Cerebellar nuclear complex (tissue), 1 donor: Measurements from ENCODE around the gene AMPD3.

Experiments
- DNase-seq, 2 experiments: peaks; one replicate each; lab custom pipeline; 2025; lab: John Stamatoyannopoulos, UW

Gene AMPD3

DNA sequence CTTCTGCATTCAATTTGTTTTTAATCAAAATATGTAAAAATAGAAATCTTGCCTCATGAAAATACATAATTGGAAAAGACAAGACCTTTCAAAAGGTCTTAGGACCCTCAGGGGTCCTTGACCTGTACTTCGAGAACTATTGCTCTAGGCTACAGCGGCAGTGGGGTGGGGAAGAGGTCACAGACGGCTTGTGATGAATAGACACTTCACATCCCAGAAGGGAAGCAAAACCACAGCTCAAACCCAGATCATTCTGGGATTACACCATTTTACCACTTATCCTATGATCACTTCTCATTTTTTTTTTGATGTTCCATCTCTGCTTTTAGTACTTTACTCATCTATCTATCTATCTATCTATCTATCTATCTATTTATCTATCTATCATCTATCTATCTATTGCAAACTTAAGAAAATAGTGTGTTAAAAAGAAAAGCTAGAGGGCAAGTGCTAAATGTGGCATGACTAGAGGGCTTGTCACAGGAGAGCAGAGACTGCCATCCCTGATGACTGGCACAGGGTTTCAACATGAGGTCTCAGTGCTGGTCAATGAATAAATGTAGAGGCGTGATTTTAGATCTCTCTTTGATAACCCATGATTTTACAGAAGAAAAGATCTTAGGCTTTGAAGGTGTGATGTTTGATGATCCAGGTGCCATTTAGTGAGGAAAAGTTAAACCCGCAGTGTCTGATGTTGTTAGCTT, 48.9 kb downstream of the AMPD3 start:
- no peak for DNase-seq

DNA sequence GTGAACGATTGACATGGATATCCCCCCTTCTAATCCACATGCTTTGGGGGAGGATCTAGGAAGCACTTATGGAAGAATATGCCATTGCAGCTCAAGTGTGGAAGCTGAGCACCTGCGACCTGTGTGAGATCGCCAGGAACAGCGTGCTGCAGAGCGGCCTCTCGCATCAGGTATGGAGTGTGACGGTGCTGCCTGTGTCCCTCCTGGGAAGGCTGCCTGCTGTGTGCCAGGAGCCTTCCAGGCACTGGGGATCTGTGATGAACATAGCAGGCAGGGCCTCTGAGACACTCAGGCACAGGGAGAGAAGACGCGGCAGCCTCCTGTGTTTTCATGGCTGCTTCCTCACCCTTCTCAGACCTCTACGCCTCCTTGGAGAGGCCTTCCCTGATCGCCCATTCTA, 49.4 kb downstream of the AMPD3 start:
- DNase-seq: no peak

DNA sequence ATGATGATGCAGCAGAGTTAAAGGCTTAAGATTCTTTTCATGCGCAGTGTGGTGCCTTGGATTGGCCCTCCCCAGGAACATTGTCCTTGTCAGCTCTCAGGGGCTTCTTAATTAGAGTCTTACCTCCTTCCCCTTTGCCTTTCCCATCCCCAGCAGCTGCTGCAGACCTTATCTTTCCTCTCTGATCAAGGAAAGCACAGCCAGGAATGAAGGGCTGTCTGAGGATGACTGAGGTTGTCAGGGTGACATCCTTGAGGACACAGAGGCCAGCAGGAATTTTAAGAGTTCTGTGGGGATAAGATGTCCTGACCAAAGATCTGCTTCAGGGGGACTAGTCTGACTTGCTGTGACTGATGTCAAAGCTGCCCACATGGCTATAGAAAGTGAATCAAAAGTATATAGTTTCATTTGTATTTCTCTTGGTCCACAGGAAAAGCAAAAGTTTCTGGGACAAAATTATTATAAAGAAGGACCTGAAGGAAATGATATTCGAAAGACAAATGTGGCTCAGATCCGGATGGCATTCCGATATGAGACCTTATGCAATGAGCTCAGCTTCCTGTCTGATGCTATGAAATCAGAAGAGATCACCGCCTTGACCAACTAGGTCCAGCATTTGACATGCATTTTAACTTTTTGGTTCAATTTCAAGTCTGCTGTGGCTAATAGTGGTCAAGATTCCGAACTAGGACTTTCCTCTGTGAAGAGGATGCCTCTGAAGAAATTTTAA, 50.4 kb downstream of the AMPD3 start:
- no peak for DNase-seq

DNA sequence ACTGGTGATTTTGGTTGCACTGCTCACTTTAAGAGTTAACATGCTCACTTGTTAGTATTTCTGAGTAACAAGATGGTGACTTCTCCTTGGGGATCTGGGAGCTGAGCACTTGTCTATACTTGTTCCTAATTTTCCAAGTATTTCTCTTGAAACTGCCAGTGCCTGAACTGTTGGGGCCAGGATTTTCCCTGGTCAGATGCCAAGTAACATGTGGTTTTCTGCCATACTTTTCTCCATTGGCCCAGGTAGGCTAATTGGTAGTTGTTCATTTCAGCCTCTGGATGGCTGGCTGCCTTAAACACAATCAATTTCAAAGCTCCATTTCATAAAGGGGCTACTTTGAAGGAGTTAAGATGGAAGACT, 50.9 kb downstream of the AMPD3 start:
- DNase-seq: no peak

DNA sequence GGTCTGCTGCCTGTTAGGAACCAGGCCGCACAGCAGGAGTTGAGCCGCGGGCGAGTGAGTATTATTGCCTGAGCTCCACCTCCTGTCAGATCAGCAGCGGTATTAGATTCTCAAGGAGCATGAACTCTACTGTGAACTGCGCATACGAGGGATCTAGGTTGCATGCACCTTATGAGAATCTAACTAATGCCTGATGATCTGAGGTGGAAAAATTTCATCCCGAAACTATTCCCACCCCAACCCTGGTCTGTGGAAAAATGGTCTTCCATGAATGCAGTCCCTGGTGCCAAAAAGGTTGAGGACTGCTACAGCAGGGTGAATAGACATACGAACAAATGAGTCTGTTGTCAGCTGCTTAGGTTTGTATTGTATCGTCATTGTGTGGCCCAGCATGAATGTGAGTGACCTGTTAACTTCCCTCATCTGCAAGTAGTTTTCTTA, 56.1 kb downstream of the AMPD3 start:
- no peak for DNase-seq

DNA sequence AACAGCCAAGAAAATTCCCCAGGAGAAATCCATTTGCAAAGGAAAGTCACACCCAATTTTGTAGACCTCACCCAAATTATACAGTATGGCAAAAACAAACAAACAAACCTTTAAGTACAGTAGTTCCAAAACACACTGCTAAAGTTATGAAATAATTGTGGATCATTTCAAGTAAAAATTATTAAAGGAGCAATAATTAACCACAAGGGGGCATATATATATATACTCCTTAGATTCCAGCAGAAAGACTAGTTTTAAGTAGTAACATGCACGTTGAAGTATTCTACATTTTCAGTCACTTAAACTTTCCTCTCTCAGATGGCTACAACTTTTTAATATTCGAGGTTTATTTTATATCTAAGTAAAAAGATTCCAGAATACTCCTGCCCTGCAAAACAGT, 59.1 kb downstream of the AMPD3 start:
- no peak for DNase-seq

DNA sequence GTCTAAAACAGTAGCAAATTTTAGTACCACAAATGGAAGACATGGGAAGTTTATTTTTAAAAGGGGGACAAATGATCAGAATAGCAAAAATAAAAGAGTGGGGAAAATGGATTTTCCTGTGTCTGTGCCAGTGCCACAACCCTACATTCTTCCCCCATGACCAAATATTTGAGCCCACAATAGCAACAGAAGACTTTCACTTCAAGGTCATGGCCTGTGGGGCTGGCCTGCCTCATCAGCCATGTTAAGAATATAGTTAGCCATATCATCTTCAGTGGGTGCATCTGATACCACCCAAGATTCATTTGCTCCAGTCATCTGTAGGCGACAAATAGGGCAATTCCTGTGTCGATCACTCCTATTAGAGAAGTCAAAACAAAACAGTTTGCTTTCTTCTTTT, 59.6 kb downstream of the AMPD3 start:
- no peak for DNase-seq

DNA sequence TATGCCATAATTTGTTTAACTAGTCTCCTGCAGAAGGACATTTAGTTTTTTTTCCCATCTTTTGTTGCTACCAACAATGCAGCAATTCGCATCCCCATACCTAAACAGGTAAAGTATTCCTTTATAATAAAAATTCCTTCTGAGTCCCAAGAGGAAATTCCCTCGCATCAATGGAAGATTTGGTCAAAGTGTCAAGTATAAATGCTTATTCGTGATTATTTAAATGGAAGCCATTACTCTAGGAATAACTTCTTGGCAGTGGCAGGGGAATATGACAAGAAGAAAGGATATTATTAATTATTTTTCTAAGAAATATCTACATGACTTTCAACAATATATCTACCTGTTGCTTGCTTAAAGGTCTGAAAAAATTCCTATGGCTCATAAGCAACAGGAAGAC, 60.4 kb downstream of the AMPD3 start:
- DNase-seq: no peak

DNA sequence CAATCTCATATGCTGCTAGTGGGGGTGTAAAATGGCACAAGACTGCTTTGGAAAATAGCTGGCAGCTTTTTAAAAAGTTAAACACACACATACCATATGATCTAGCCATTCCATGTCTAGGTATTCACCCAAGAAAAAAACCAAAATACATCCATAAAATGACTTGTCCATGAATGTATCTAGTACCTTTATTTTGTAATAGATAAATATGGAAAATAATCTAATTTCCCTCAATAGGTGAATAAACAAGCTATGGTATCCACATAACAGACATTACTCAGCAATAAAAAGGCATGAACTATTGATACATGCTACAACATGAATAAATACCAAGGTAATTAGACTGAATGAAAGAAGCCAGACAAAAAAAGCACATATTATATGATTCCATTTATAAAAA, 63.1 kb downstream of the AMPD3 start:
- no peak for DNase-seq

DNA sequence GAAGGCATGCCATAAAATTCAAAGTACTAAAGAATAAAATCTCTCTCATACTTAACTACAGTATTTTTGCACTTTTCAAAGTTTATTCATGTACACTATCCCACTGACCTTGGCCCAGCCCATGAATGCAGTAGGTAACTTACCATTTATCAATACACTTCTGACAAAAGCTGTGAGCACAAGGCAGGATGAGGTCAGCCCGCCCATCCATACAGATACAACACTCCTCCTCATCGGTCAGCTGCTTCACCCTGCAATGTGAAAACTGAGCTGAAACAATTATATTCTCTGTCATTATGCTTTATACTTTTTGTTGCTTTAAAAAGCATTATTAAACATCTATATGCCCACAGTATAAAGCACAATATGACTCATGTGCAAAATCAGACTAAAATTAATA, 63.8 kb downstream of the AMPD3 start:
- DNase-seq: no peak

DNA sequence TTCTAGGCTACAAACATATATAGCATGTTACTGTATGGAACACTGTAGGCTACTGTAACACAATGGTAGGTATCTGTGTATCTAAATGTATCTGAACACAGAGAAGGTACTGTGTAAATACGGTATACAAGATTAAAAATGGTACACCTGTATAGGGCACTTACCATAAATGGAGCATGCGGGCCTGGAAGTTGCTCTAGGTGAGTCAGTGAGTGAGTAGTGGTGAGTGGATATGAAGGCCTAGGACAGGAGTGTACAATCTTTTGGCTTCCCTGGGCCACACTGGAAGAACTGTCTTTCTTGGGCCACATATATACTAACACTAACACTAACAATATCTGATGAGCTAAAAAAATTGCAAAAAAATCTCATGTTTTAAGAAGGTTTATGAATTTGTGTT, 64.6 kb downstream of the AMPD3 start:
- no peak for DNase-seq

DNA sequence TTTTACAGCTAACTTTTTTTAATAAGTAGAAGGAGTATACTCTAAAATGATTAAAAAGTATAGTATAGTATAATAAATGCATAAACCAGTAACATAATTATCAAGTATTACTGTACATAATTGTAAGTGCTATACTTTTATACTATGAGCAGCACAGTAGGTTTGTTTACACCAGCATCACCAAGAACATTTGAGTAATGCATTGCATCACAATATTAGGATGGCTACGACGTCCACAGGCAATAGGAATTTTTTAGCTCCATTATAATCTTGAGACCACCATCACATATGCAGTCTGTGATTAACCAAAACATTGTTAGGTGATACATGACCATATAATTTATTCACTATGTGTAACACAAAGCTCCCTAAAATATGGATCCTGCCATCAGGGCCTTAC, 65.5 kb downstream of the AMPD3 start:
- no peak for DNase-seq

DNA sequence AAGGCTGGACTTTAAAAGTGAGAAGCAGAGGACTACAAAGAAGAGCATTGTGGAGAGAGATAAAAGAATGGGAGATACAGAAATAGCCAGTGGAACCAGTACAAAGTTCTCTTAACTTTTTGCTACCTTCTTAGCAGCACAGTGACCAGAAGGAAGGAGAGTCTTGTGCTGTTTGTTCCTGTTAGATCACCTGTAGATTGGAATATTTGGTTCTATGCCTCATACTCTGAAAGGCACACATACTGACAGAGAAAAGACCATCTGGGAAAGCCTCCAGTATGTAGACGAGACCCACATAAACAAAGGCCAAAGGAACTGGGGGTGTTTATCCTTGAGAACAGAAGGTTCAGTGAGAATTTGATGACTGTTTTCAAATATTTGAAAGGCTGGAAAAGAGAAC, 67.2 kb downstream of the AMPD3 start:
- no peak for DNase-seq

DNA sequence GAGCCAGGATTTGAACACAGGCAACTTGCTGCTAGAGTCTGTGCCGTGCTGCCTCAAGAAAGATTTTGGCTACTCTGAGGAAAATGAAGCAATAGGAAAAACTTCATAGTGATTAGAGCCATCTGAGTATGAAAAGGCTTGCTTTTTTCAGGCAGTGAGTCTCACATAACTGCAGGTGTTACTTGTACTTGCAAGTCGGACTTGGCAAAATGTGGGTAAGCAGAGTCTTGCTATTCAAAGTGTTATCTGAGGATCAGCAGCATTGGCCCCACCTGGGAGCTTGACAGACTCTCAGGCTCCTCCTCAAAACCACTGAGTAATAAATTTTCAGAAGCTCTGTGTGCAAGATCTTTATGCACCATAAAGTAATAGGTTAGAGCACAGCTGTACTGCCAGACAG, 67.9 kb downstream of the AMPD3 start:
- DNase-seq: no peak

DNA sequence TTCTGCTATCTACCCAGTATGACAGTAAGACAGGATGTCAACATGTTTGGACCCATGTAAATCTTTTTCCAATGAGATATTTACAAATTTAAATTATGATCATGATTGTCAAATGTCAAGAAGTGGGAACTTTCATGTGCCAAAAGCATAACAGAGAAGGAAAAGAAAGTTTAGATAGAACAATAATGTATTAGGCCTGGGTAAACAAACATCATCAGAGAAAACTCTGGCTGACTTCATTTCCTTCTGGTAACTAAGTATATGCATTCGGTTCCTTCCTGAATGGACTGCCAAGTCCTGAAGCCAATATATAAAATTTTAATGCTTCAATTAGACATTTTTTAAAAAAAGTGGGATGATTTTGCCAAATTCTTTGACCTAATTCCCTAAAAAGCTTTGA, 69.4 kb downstream of the AMPD3 start:
- no peak for DNase-seq

DNA sequence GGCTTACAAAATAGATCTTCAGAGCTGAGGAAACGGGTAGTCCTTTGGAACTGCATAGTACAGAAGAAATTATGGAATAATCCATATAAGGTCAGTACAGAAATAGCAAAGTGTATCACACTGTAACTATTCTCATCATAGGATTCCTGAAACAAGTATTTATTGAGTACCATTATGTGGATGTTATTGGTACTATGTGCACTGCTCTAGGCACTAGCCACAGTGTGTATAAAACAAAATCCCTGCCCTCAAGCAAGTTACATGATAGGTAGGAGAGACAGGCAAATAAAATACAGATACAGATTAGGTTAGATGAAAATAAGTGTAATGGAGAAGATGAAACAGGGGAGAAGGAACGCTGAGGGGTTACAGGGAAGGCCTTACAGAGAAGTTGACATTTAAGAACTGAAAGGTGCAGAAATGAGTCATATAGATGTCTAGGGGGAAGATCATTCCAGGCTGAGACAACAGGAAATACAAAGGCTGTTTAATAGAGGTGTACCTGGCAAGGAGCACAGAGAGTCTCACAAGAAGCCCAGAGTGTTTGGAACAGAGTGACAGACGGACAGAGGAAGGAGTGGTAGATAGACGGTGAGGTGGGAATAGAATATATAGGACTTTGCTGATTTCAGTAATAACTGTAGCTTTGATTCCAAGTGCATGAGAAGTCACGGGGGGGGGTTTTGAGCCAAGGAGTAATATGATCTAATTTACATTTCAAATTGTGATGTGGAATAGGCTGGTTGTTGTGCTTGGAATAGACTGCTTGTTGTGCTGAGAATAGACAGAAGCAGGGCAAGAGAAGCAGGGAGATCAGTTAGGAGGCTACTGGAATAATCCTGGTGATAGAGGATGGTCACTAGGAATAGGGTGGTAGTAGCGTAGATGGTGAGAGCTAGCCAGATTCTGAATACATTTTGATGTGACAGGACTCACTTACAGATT, 72.2 kb downstream of the AMPD3 start:
- DNase-seq: no peak

DNA sequence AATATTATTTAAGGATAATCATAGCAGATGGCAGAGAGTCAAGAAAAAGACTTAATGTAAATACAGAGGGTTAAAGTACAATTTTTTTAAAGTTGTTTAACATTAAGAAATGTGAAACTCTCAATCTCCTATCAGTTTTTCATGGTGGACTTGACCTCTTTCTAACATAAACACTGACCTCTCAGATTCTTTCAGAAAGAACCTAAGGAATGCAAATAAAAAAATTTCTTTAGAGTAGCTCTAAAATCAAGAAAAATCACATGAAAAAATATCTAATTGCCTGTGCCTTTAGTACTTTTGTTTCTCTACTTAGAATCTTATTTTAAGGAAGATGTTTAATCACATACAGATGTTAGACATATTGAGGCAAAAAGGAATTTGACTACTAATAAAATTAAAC, 73.1 kb downstream of the AMPD3 start:
- DNase-seq: no peak

DNA sequence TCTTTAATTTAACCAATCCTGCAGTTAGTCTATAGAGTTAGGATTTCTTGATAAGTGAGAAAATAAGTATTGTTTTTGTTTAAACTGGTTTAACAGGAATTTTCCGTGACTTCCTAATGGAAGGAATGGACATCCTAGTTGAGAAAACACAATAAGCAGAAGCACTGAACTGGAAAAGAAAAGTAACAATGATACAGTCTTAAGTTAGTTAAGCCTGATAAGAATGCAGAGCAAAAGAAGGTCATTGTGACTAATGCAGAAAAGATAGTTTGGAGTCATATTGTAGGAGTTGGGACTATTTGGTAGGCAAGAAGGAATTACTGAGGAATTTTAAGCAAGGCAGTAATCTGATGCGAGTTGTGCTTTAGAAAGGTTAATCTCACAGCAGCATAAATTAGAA, 74.2 kb downstream of the AMPD3 start:
- no peak for DNase-seq

DNA sequence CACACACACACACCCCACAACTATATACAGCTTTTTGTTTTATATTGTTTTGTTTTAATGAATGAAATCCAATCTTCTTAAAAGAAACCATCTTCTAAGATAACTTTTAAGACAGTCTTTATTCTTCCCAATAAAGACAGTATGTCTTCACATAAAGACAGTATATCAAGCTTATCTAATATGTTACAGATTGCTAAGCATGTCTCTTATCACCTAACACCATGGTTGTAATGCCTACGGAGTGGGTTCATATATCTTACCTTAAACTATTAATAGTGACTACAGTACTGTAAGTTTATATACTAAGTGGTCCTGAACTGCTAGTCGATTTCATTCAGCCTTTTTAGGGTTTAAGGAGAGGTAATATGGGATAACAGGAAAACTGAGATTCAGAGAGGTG, 77.5 kb downstream of the AMPD3 start:
- DNase-seq: no peak

DNA sequence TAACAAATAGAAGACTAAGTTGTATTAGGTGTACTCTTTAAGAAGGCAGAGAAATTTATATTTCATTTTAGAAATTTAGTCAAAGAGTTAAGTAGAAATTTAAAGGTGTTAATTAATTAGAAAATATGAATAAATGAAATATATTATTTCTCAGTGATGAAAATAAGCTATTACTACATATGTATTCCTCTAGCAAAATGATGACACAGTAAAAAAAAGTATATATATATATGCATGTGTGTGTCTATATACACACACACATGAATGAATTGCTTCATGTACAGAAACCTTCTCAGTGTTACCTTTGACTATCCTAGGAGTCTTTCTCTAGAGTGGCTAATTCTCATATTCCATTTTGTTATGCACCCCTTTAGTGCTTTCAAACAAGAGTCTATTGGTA, 78.3 kb downstream of the AMPD3 start:
- no peak for DNase-seq

DNA sequence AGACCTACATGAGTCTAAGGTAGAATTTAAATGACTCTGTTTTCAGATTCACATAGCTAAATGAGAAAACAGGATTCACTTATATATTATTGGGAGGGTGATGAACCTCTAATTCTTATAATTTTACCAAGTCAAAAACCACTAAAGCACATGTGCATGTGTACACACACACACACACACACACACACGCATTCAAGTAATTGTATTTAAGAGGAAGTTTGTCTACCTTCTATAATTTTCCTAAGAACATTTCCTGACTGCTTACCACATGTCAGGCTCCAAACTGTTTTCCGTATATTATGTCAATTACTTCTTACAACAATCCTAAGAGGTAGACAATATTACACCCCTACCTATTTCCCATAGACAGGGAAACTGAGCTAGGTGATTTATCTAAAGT, 79.3 kb downstream of the AMPD3 start:
- DNase-seq: no peak

DNA sequence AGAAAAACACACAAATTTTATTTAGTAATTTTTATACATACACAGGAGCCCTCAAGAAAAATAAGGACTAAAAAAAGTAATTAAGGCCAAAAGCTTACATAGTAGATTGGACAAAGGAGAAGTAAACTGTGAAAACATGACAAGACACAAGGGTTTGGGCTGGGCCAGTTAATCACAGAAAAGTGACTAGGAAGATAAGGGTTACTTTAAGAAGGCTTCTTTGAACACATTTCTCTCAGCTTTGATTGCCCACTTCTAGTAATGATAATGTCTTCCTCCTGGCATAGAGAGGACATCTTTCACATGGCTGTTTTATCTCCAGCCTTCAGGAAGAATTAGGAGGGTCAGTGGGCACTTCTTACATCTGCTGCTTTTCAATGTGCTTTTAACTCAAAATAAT, 82.5 kb downstream of the AMPD3 start:
- no peak for DNase-seq

DNA sequence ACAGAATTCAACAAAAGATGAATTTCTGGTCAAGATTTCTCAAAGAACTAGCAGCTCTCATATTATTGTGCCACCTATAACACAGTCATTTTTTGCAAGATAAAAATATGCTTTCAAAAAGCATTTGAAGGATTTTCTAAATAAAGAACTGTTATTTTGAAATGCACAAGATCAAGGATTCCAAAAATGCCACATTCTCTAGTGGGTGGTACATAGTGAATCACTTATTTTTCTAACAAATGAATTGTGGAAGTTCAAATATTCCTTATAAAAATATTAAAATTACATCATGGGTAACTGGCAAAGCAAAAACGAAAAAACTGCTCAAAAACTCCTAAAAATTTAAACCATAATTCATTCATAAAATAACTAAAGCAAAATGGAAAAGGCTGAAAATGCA, 83.9 kb downstream of the AMPD3 start:
- DNase-seq: no peak
